Nephron (organoid): ENCODE data around the gene RICTOR.

Source experiments
- H3K27ac Mint-ChIP-seq, 3 experiments: 2 replicates each; pipeline ENCODE4 v1.8.0; 2020; ENCODE audit warnings: mixed read lengths in 3 of 3, mild to moderate bottlenecking in 2 of 3, moderate library complexity in 1 of 3
- H3K27me3 Mint-ChIP-seq: 2 replicates; pipeline ENCODE4 v1.8.0; 2021; ENCODE audit warnings: low read depth, mild to moderate bottlenecking, moderate library complexity, mixed read lengths
- H3K36me3 Mint-ChIP-seq: 2 replicates; pipeline ENCODE4 v1.8.0; 2020; ENCODE audit warnings: low read depth, mixed read lengths
- H3K4me1 Mint-ChIP-seq: 2 replicates; pipeline ENCODE4 v1.8.0; 2020; ENCODE audit warnings: mixed read lengths
- H3K4me3 Mint-ChIP-seq, 3 experiments: 2 replicates each; pipeline ENCODE4 v1.8.0; 2020; ENCODE audit warnings: mild to moderate bottlenecking in 3 of 3, mixed read lengths in 3 of 3, moderate library complexity in 2 of 3
- H3K9me3 Mint-ChIP-seq: 2 replicates; pipeline ENCODE4 v1.8.0; 2020; ENCODE audit warnings: mixed read lengths
- TF ChIP-seq, protein P1 (sequence below), 3 experiments: fragments of 200-600 bp; sonication (generic); IDR thresholded peaks; one replicate each; pipeline ENCODE4 v1.5.0; 2021; ENCODE audit warnings: antibody characterized with exemption in 3 of 3; ENCODE audit not compliant: unreplicated experiment in 3 of 3

Gene RICTOR

DNA sequence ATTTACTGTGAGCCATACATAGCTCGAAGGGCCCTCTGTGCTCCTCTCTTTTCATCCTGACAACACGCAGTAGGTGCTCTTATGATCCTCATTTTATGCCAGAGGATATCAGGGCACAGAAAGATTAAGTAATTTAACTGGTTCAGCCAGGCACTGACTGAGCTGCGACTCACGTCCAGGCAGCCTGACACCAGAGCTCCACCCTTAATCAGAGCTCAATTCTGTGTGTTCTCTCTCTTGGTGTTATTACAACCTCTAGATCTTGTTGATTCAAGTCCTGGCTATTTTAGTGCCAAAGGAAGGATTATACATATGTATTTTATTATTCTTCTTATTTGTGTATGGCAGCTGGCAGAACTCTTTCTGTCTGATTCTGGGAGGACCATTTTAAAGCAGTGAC lies 168.7 kb downstream of the RICTOR start:
- TF ChIP-seq, protein P1, sequence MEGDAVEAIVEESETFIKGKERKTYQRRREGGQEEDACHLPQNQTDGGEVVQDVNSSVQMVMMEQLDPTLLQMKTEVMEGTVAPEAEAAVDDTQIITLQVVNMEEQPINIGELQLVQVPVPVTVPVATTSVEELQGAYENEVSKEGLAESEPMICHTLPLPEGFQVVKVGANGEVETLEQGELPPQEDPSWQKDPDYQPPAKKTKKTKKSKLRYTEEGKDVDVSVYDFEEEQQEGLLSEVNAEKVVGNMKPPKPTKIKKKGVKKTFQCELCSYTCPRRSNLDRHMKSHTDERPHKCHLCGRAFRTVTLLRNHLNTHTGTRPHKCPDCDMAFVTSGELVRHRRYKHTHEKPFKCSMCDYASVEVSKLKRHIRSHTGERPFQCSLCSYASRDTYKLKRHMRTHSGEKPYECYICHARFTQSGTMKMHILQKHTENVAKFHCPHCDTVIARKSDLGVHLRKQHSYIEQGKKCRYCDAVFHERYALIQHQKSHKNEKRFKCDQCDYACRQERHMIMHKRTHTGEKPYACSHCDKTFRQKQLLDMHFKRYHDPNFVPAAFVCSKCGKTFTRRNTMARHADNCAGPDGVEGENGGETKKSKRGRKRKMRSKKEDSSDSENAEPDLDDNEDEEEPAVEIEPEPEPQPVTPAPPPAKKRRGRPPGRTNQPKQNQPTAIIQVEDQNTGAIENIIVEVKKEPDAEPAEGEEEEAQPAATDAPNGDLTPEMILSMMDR (IDR thresholded peaks at IDR 0.05; ENCODE audit: unreplicated experiment in 3 of 3) = no peak
- no peak overlapping the region for H3K4me3 Mint-ChIP-seq
- no peaks in the 10 kb centered on the region for H3K36me3 Mint-ChIP-seq
- H3K27me3 Mint-ChIP-seq = no peaks in the 10 kb centered on the region
- no peak overlapping the region for H3K27ac Mint-ChIP-seq
- peaks cover 22% of the 10 kb centered on the region for H3K9me3 Mint-ChIP-seq
- no peaks in the 10 kb centered on the region for H3K4me1 Mint-ChIP-seq

DNA sequence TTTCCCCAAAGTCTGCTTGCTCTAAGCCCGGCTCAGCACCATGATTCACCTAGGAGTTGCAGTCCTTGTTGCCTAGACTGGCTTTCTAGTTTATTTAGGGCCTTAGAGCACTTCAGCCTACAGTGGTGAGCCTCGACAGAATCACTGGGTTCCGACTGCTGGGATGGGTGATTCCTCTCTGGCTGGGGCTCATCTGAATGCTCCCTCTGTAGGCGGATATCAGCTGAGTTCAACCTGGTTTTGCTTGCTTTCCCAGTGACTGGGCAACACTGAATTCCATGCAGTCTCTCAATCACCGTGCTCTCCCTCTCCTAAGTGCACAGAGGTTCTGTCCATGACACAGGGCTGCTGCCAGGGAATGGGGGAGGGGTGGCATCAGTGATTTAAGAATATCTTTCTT lies 174.3 kb downstream of the RICTOR start:
- Mint-ChIP-seq H3K4me1 (no peaks in the 10 kb centered on the region), H3K9me3 (peaks cover 36% of the 10 kb centered on the region), H3K4me3 (no peak overlapping the region), H3K27me3 (peaks cover 4% of the 10 kb centered on the region), H3K27ac (no peak overlapping the region), H3K36me3 (no peaks in the 10 kb centered on the region)
- TF ChIP-seq, protein P1 (IDR thresholded peaks at IDR 0.05; ENCODE audit: unreplicated experiment in 3 of 3) = no peak

DNA sequence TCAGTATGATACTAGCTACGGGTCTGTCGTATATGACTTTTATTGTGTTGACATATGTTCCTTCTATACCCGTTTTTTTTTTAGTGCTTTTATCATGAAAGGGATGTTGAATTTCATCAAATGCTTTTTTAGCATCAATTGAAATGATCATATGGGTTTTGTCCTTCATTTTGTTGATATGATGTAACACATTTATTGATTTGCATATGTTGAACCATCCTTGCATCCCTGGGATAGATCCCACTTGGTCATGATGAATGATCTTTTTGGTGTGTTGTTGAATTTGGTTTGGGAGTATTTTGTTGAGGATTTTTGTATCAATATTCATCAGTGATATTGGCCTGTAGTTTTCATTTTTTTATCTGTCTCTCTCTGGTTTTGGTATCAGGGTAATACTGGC lies 177.4 kb downstream of the RICTOR start:
- Mint-ChIP-seq H3K36me3 (no peaks in the 10 kb centered on the region), H3K9me3 (peaks cover 46% of the 10 kb centered on the region), H3K27ac (no peak overlapping the region), H3K4me1 (no peaks in the 10 kb centered on the region), H3K27me3 (peaks cover 4% of the 10 kb centered on the region), H3K4me3 (no peak overlapping the region)
- TF ChIP-seq, protein P1 (IDR thresholded peaks at IDR 0.05; ENCODE audit: unreplicated experiment in 3 of 3) = no peak

DNA sequence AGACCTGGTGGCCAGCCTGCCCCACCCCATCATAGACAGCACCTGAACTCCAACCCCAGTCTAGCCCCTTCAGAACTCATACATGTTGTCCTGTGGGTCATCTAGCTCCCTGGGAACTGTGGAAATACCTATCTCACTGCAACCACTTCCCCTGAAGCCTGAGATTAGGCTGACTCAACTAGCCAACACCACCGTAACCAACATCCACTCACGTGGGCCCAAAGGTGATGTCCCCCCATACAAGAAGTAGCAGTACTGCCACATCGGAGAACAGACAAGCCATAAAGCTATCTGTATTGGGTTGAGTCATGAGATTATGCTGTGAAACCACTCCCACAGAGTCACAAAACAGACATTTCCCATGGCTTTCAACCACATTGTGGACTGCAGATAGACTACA lies 181.8 kb downstream of the RICTOR start:
- TF ChIP-seq, protein P1 (IDR thresholded peaks at IDR 0.05; ENCODE audit: unreplicated experiment in 3 of 3) = no peak
- Mint-ChIP-seq H3K9me3 (peaks cover 39% of the 10 kb centered on the region), H3K27ac (no peak overlapping the region), H3K27me3 (peaks cover 4% of the 10 kb centered on the region), H3K4me3 (no peak overlapping the region), H3K36me3 (no peaks in the 10 kb centered on the region), H3K4me1 (no peaks in the 10 kb centered on the region)

DNA sequence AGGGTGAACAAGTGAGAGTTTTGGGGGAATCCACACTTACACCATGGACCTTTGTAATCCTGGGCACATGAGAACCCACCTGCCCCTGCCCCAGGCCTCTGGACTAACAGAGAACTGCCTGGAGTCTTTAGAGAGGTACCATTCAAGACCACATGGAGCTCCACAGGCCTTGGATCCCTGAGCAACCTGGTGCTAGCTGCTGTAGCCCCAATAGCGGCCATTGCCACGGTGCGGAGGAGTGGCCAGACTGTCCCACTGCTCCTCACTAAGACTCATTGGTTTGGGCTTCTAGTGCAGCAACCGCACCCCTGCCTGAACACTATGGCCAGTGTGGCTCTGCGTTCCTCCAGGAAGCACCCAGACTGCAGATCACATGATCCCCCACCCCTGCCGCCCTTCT lies 182.6 kb downstream of the RICTOR start:
- Mint-ChIP-seq H3K27ac (no peak overlapping the region), H3K27me3 (no peaks in the 10 kb centered on the region), H3K4me1 (no peaks in the 10 kb centered on the region), H3K9me3 (peaks cover 33% of the 10 kb centered on the region), H3K36me3 (no peaks in the 10 kb centered on the region), H3K4me3 (no peak overlapping the region)
- TF ChIP-seq, protein P1 (IDR thresholded peaks at IDR 0.05; ENCODE audit: unreplicated experiment in 3 of 3) = no peak

DNA sequence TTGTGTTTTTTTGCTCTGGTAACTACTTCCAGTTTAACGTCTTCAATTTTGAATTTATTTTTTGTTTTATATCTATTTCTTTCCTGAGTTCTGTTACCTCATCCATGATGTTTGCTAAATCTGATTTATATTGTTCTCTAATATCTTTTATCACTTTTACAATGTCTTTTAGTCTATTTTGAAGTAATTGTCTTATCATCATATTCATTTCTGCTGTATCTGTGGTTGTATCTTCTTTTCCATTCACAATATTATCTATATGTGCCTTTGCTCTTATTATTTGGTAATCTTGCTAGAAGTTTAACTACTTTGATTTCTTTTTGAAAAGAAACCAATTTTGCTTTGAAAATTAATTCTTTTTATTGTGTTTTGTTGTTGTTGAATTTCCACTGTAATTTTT lies 184.8 kb downstream of the RICTOR start:
- no peak overlapping the region for H3K27ac Mint-ChIP-seq
- no peak overlapping the region for H3K4me3 Mint-ChIP-seq
- TF ChIP-seq, protein P1 (IDR thresholded peaks at IDR 0.05; ENCODE audit: unreplicated experiment in 3 of 3) = no peak
- no peaks in the 10 kb centered on the region for H3K4me1 Mint-ChIP-seq
- peaks cover 12% of the 10 kb centered on the region for H3K9me3 Mint-ChIP-seq
- H3K36me3 Mint-ChIP-seq = no peaks in the 10 kb centered on the region
- no peaks in the 10 kb centered on the region for H3K27me3 Mint-ChIP-seq
